ENCODE measurements around the gene FGR. TPM values are rescaled to one million over a fixed set of nuclear protein-coding genes. Genes with fewer than 3 reads are reported as not detected.
"Not testable (repeated sequence)": the region's sequence is repeated elsewhere in the genome, so short reads cannot be mapped to it uniquely, and the experiment has no call there.

The FGR gene
- total RNA-seq: 10 to 100 TPM in 1 of 2 donors, 1 to 10 TPM in 1; 4.0 to 10.8 TPM

- WGBS: 72% methylated on average over 27 of the region's 28 CpGs
- H3K4me3 ChIP-seq: peak within 1 kb of the TSS; percentile 27 to 43
- H3K4me1 ChIP-seq (replicated peaks): no peaks in the 10 kb centered on the region
- no peaks in the 10 kb centered on the region for H3K36me3 ChIP-seq
- no peak for TF ChIP-seq POLR2AphosphoS5 (IDR thresholded peaks at IDR 0.05)
- no peak for TF ChIP-seq POLR2A (IDR thresholded peaks at IDR 0.05)
- TF ChIP-seq CTCF (IDR thresholded peaks at IDR 0.05): no peak
- peak within 1 kb of the TSS; percentile 5 to 39 for H3K27ac ChIP-seq
- no peaks in the 10 kb centered on the region for H3K9me3 ChIP-seq
- no peaks in the 10 kb centered on the region for H3K27me3 ChIP-seq (replicated peaks; ENCODE audit: insufficient read depth)
- no peak for DNase-seq (ENCODE audit: low spot score)
- intact Hi-C loops (cut with DNase I): no loop called here
These were observed at the start of gene FGR for GRCh38 chr1:27634985-27635367. TSS of gene FGR (minus strand) at chr1:27635185. CDS start at chr1:27623916, 11,269 bp downstream.

- Histone ChIP-seq H3K36me3 (no peaks in the 10 kb centered on the region), H3K4me3 (no peak overlapping the region), H3K4me1 (replicated peaks) (no peaks in the 10 kb centered on the region), H3K27me3 (replicated peaks; ENCODE audit: insufficient read depth) (no peaks in the 10 kb centered on the region), H3K27ac (no peak overlapping the region), H3K9me3 (no peaks in the 10 kb centered on the region)
- no peak for TF ChIP-seq POLR2A (IDR thresholded peaks at IDR 0.05)
- TF ChIP-seq CTCF (IDR thresholded peaks at IDR 0.05): no peak
- no peak for TF ChIP-seq POLR2AphosphoS5 (IDR thresholded peaks at IDR 0.05)
- intact Hi-C loops (cut with DNase I): no loop called here
- no peak for DNase-seq (ENCODE audit: low spot score)
- 68% methylated on average over 2 of the region's 2 CpGs for WGBS
These were observed 49.2 kb upstream of the FGR start for GRCh38 chr1:27684176-27684575.

- Histone ChIP-seq H3K27me3 (replicated peaks; ENCODE audit: insufficient read depth) (no peaks in the 10 kb centered on the region), H3K9me3 (no peaks in the 10 kb centered on the region), H3K27ac (no peak overlapping the region), H3K36me3 (no peaks in the 10 kb centered on the region), H3K4me1 (replicated peaks) (no peaks in the 10 kb centered on the region), H3K4me3 (no peak overlapping the region)
- TF ChIP-seq POLR2A (IDR thresholded peaks at IDR 0.05): no peak
- TF ChIP-seq POLR2AphosphoS5 (IDR thresholded peaks at IDR 0.05): no peak
- TF ChIP-seq CTCF (IDR thresholded peaks at IDR 0.05): no peak
- DNase-seq (ENCODE audit: low spot score): no peak
- 87% methylated on average over 5 of the region's 5 CpGs for WGBS
- intact Hi-C loops (cut with DNase I): no loop called here
These were observed 47.5 kb upstream of the FGR start for GRCh38 chr1:27682351-27682944.

GRCh38 chr1:27681580-27681979 is 46.6 kb upstream of the FGR start:
- H3K4me1 ChIP-seq (replicated peaks); DNase-seq (ENCODE audit: low spot score); H3K4me3 ChIP-seq; H3K36me3 ChIP-seq; H3K9me3 ChIP-seq; H3K27ac ChIP-seq; H3K27me3 ChIP-seq (replicated peaks; ENCODE audit: insufficient read depth); intact Hi-C loops (cut with DNase I): not testable (repeated sequence)
- WGBS: 98% methylated on average over 4 of the region's 4 CpGs

GRCh38 chr1:27680225-27680791 is 45.3 kb upstream of the FGR start:
- H3K27me3 ChIP-seq (replicated peaks; ENCODE audit: insufficient read depth); H3K36me3 ChIP-seq; H3K27ac ChIP-seq; H3K9me3 ChIP-seq; DNase-seq (ENCODE audit: low spot score); intact Hi-C loops (cut with DNase I); H3K4me3 ChIP-seq; H3K4me1 ChIP-seq (replicated peaks): not testable (repeated sequence)
- 100% methylated on average over 2 of the region's 2 CpGs for WGBS

- TF ChIP-seq POLR2AphosphoS5 (IDR thresholded peaks at IDR 0.05) (no peak), CTCF (IDR thresholded peaks at IDR 0.05) (no peak), POLR2A (IDR thresholded peaks at IDR 0.05) (no peak)
- H3K4me1 ChIP-seq (replicated peaks): no peaks in the 10 kb centered on the region
- H3K4me3 ChIP-seq: no peak overlapping the region
- intact Hi-C loops (cut with DNase I): no loop called here
- H3K9me3 ChIP-seq: no peaks in the 10 kb centered on the region
- H3K27ac ChIP-seq: no peak overlapping the region
- DNase-seq (ENCODE audit: low spot score): no peak
- no peaks in the 10 kb centered on the region for H3K27me3 ChIP-seq (replicated peaks; ENCODE audit: insufficient read depth)
- H3K36me3 ChIP-seq: no peaks in the 10 kb centered on the region
These were observed 43.8 kb upstream of the FGR start for GRCh38 chr1:27678747-27679146.
